Mesendoderm (in vitro differentiated cells): Measurements from ENCODE around the gene ERGIC1.

Source experiments
- DNase-seq: peaks from one replicate; pipeline ENCODE4 v3.0.0; 2013
- H2AK5ac ChIP-seq: 2 replicates; pipeline ENCODE4 v1.6.1; 2013; ENCODE audit warnings: low read length, inconsistent platforms
- H2BK120ac ChIP-seq: 2 replicates; pipeline ENCODE4 v1.6.1; 2013; ENCODE audit warnings: low read depth, mild to moderate bottlenecking, low read length, moderate library complexity, mixed read lengths
- H2BK15ac ChIP-seq: replicated peaks from 2 replicates; pipeline ENCODE4 v1.6.1; 2013; ENCODE audit warnings: low read depth, mild to moderate bottlenecking, moderate library complexity
- H2BK5ac ChIP-seq: 2 replicates; pipeline ENCODE4 v1.6.1; 2013; ENCODE audit warnings: low read length, inconsistent platforms
- H3K18ac ChIP-seq: 2 replicates; pipeline ENCODE4 v1.6.1; 2013; ENCODE audit warnings: mild to moderate bottlenecking, low read length, mixed read lengths
- H3K23ac ChIP-seq: one replicate; pipeline ENCODE4 v1.6.1; 2013; ENCODE audit warnings: low read length
- H3K27ac ChIP-seq: 2 replicates; pipeline ENCODE4 v1.5.1; 2013; ENCODE audit warnings: low read depth, mild to moderate bottlenecking, inconsistent platforms, low read length, moderate library complexity
- H3K27me3 ChIP-seq: 2 replicates; pipeline ENCODE4 v1.6.1; 2013; ENCODE audit warnings: low read length, control low read depth, mild to moderate bottlenecking, inconsistent platforms; ENCODE audit not compliant: insufficient read depth, poor library complexity
- H3K36me3 ChIP-seq: 2 replicates; pipeline ENCODE4 v1.6.1; 2013; ENCODE audit warnings: low read length, inconsistent platforms; ENCODE audit not compliant: control insufficient read depth, insufficient read depth
- H3K4ac ChIP-seq: one replicate; pipeline ENCODE4 v1.6.1; 2013; ENCODE audit warnings: low read depth, mild to moderate bottlenecking, low read length, moderate library complexity
- H3K4me1 ChIP-seq: 2 replicates; pipeline ENCODE4 v1.6.1; 2013; ENCODE audit warnings: low read depth, low read length, inconsistent platforms; ENCODE audit not compliant: control insufficient read depth
- H3K4me2 ChIP-seq: 2 replicates; pipeline ENCODE4 v1.6.1; 2013; ENCODE audit warnings: low read length
- H3K4me3 ChIP-seq: 2 replicates; pipeline ENCODE4 v1.5.1; 2013; ENCODE audit warnings: mild to moderate bottlenecking, low read length
- H3K56ac ChIP-seq: one replicate; pipeline ENCODE4 v1.6.1; 2013; ENCODE audit warnings: low read length
- H3K79me1 ChIP-seq: 2 replicates; pipeline ENCODE4 v1.6.1; 2013; ENCODE audit warnings: low read length, inconsistent platforms
- H3K79me2 ChIP-seq: 2 replicates; pipeline ENCODE4 v1.6.1; 2013; ENCODE audit warnings: mild to moderate bottlenecking, low read length; ENCODE audit not compliant: control insufficient read depth, insufficient read depth
- H3K9ac ChIP-seq: 2 replicates; pipeline ENCODE4 v1.6.1; 2013; ENCODE audit warnings: low read length, inconsistent platforms
- H4K5ac ChIP-seq: one replicate; pipeline ENCODE4 v1.6.1; 2013; ENCODE audit warnings: low read length
- H4K8ac ChIP-seq: one replicate; pipeline ENCODE4 v1.6.1; 2013; ENCODE audit warnings: low read depth, mild to moderate bottlenecking, control low read depth, low read length, moderate library complexity
- WGBS: extraction: QIAGEN DNeasy Blood & Tissue Kit; methylation state at CpG from one replicate; pipeline ENCODE4 v1.1.7; 2013; ENCODE audit warnings: low lambda C conversion rate, missing lambda C conversion rate; ENCODE audit not compliant: insufficient coverage; ENCODE audit errors: extremely low coverage; 5-methylcytosine and 5-hydroxymethylcytosine counted together

ERGIC1 gene

GRCh38 chr5:172973931-172974330 is 139.9 kb downstream of the ERGIC1 start:
- no peak overlapping the region for H3K4me3 ChIP-seq
- no peak overlapping the region for H4K5ac ChIP-seq
- H3K9ac ChIP-seq: no peak overlapping the region
- H3K36me3 ChIP-seq: no peaks in the 10 kb centered on the region
- no peak overlapping the region for H2AK5ac ChIP-seq
- no peak overlapping the region for H3K4me2 ChIP-seq
- WGBS: no CpG with 5 or more reads among the region's 8 CpGs
- no peak overlapping the region for H3K56ac ChIP-seq
- no peaks in the 10 kb centered on the region for H3K4me1 ChIP-seq
- peaks cover 3% of the 10 kb centered on the region for H3K27me3 ChIP-seq
- H3K27ac ChIP-seq: no peak overlapping the region
- H3K79me1 ChIP-seq: no peaks in the 10 kb centered on the region
- H4K8ac ChIP-seq: no peak overlapping the region
- no peak overlapping the region for H3K23ac ChIP-seq
- H2BK120ac ChIP-seq: no peak overlapping the region
- H2BK15ac ChIP-seq: no peak overlapping the region
- H2BK5ac ChIP-seq: no peak overlapping the region
- no peak for DNase-seq
- H3K18ac ChIP-seq: no peak overlapping the region
- no peak overlapping the region for H3K4ac ChIP-seq
- H3K79me2 ChIP-seq: no peaks in the 10 kb centered on the region

GRCh38 chr5:172975289-172975688 is 141.2 kb downstream of the ERGIC1 start:
- no peak overlapping the region for H3K27ac ChIP-seq

GRCh38 chr5:172979778-172980177 is 145.7 kb downstream of the ERGIC1 start:
- no peak overlapping the region for H4K8ac ChIP-seq
- WGBS: no CpG with 5 or more reads among the region's 4 CpGs
- no peak overlapping the region for H2BK5ac ChIP-seq
- no peak overlapping the region for H3K9ac ChIP-seq
- no peak overlapping the region for H4K5ac ChIP-seq
- H3K79me2 ChIP-seq: peaks cover 9% of the 10 kb centered on the region
- DNase-seq: no peak
- no peaks in the 10 kb centered on the region for H3K4me1 ChIP-seq
- H3K23ac ChIP-seq: no peak overlapping the region
- H3K4me2 ChIP-seq: no peak overlapping the region
- H3K27me3 ChIP-seq: no peaks in the 10 kb centered on the region
- H3K27ac ChIP-seq: no peak overlapping the region
- H3K36me3 ChIP-seq: no peaks in the 10 kb centered on the region
- no peak overlapping the region for H2AK5ac ChIP-seq
- no peak overlapping the region for H3K4me3 ChIP-seq
- no peak overlapping the region for H3K4ac ChIP-seq
- H2BK120ac ChIP-seq: no peak overlapping the region
- H2BK15ac ChIP-seq: no peak overlapping the region
- no peak overlapping the region for H3K56ac ChIP-seq
- H3K79me1 ChIP-seq: peaks cover 2% of the 10 kb centered on the region
- no peak overlapping the region for H3K18ac ChIP-seq

More at GRCh38 chr5:172975289-172975688, 141.2 kb downstream of the ERGIC1 start:
- no peaks in the 10 kb centered on the region for H3K79me1 ChIP-seq
- H2BK5ac ChIP-seq: no peak overlapping the region
- DNase-seq: no peak
- H3K23ac ChIP-seq: no peak overlapping the region
- peaks cover 3% of the 10 kb centered on the region for H3K27me3 ChIP-seq
- no peaks in the 10 kb centered on the region for H3K36me3 ChIP-seq
- H2BK15ac ChIP-seq: no peak overlapping the region
- no peak overlapping the region for H3K4me3 ChIP-seq
- no peak overlapping the region for H2AK5ac ChIP-seq
- H2BK120ac ChIP-seq: no peak overlapping the region
- H3K56ac ChIP-seq: no peak overlapping the region
- no peak overlapping the region for H3K9ac ChIP-seq
- H3K4me1 ChIP-seq: no peaks in the 10 kb centered on the region
- H3K18ac ChIP-seq: no peak overlapping the region
- H3K79me2 ChIP-seq: no peaks in the 10 kb centered on the region
- no peak overlapping the region for H3K4me2 ChIP-seq
- WGBS: no CpG with 5 or more reads among the region's 11 CpGs
- no peak overlapping the region for H4K8ac ChIP-seq
- H4K5ac ChIP-seq: no peak overlapping the region
- H3K4ac ChIP-seq: no peak overlapping the region

- no peak overlapping the region for H2BK5ac ChIP-seq
- no peak overlapping the region for H3K23ac ChIP-seq
- H3K79me1 ChIP-seq: peaks cover 6% of the 10 kb centered on the region
- no peak overlapping the region for H4K8ac ChIP-seq
- H3K27me3 ChIP-seq: no peaks in the 10 kb centered on the region
- DNase-seq: no peak
- peaks cover 19% of the 10 kb centered on the region for H3K79me2 ChIP-seq
- no peak overlapping the region for H3K18ac ChIP-seq
- no CpG with 5 or more reads among the region's 7 CpGs for WGBS
- no peak overlapping the region for H3K4me3 ChIP-seq
- no peak overlapping the region for H2BK15ac ChIP-seq
- H3K4me1 ChIP-seq: no peaks in the 10 kb centered on the region
- no peak overlapping the region for H3K56ac ChIP-seq
- no peaks in the 10 kb centered on the region for H3K36me3 ChIP-seq
- no peak overlapping the region for H4K5ac ChIP-seq
- no peak overlapping the region for H2AK5ac ChIP-seq
- no peak overlapping the region for H3K27ac ChIP-seq
- no peak overlapping the region for H3K9ac ChIP-seq
- no peak overlapping the region for H3K4ac ChIP-seq
- no peak overlapping the region for H3K4me2 ChIP-seq
- H2BK120ac ChIP-seq: no peak overlapping the region
These were observed 147.9 kb downstream of the ERGIC1 start for GRCh38 chr5:172981931-172982330.

GRCh38 chr5:172983542-172984243 is 149.6 kb downstream of the ERGIC1 start, which contains the start of gene ATP6V0E1:
ATP6V0E1 (plus strand) TSS chr5:172983771; CDS start chr5:172983861, 90 bp downstream.
- H3K79me1 ChIP-seq: peaks cover 6% of the 10 kb centered on the region
- no peak within 1 kb of the TSS for H2AK5ac ChIP-seq
- no peak within 1 kb of the TSS for H3K23ac ChIP-seq
- no peak within 1 kb of the TSS for H3K4ac ChIP-seq
- peak within 1 kb of the TSS; percentile 75 for H3K4me2 ChIP-seq
- H3K36me3 ChIP-seq: no peaks in the 10 kb centered on the region
- H3K4me3 ChIP-seq: peak within 1 kb of the TSS; percentile 98
- DNase-seq: peak; percentile 97
- H2BK15ac ChIP-seq: no peak within 1 kb of the TSS
- H4K8ac ChIP-seq: no peak within 1 kb of the TSS
- H3K4me1 ChIP-seq: no peaks in the 10 kb centered on the region
- no peak within 1 kb of the TSS for H2BK120ac ChIP-seq
- peaks cover 25% of the 10 kb centered on the region for H3K79me2 ChIP-seq
- no peak within 1 kb of the TSS for H3K18ac ChIP-seq
- H3K27me3 ChIP-seq: no peaks in the 10 kb centered on the region
- H3K56ac ChIP-seq: peak within 1 kb of the TSS; percentile 97
- peak within 1 kb of the TSS; percentile 91 for H3K9ac ChIP-seq
- H2BK5ac ChIP-seq: peak within 1 kb of the TSS; percentile 61
- H4K5ac ChIP-seq: no peak within 1 kb of the TSS
- peak within 1 kb of the TSS; percentile 17 for H3K27ac ChIP-seq
- WGBS: no CpG with 5 or more reads among the region's 49 CpGs
